ENCODE measurements around the gene INKA2. TPM values are rescaled to one million over a fixed set of nuclear protein-coding genes. Genes with fewer than 3 reads are reported as not detected.

Gene INKA2
- total RNA-seq, 1 donor from 2014 or later = 5.4 TPM

DNA sequence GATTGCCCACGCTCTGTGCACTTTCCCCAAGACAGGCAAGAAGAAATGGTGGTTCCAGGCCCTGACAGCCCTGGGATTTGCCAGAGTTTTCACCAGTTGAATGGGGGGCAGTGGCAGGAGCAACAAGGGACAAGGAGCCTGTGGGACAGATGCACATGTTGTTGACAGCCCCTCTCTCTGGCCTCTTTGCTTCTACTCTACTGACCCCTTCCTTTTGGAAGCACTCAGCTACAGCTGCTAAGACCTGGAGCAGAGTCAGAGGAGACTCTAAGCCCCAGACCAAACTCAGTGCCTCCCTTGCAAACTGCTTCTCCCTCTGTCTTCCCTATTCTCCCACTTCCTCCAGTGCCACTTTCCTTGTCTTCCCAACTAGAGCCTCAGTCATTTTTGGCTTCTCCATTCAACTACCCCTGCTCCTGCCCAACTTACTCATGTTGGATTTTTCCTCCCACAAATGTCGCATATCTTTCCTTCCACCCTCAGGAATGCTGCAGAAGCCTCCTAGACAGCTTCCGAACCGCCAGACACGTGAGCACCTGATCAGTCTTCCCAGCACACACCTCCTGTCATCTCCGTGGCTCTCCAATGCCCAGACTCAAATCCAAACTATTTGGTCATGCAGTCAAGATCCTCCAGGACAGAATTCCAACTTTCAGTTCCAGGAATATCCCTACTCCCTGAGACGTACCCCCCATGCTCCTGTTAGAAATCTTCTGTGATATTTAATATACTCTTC, 9.1 kb downstream of the INKA2 start:
- no peak for DNase-seq (ENCODE audit: low spot score)
- peaks cover 2% of the 10 kb centered on the region for H3K36me3 Mint-ChIP-seq (ENCODE audit: low read depth)
- no peaks in the 10 kb centered on the region for H3K9me3 Mint-ChIP-seq (ENCODE audit: low read depth)
- H3K4me3 Mint-ChIP-seq (ENCODE audit: unreplicated experiment) = no peak overlapping the region
- H3K27ac Mint-ChIP-seq (ENCODE audit: unreplicated experiment) = no peak overlapping the region
- TF ChIP-seq, protein P1, sequence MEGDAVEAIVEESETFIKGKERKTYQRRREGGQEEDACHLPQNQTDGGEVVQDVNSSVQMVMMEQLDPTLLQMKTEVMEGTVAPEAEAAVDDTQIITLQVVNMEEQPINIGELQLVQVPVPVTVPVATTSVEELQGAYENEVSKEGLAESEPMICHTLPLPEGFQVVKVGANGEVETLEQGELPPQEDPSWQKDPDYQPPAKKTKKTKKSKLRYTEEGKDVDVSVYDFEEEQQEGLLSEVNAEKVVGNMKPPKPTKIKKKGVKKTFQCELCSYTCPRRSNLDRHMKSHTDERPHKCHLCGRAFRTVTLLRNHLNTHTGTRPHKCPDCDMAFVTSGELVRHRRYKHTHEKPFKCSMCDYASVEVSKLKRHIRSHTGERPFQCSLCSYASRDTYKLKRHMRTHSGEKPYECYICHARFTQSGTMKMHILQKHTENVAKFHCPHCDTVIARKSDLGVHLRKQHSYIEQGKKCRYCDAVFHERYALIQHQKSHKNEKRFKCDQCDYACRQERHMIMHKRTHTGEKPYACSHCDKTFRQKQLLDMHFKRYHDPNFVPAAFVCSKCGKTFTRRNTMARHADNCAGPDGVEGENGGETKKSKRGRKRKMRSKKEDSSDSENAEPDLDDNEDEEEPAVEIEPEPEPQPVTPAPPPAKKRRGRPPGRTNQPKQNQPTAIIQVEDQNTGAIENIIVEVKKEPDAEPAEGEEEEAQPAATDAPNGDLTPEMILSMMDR (IDR thresholded peaks at IDR 0.05) = no peak
- no peaks in the 10 kb centered on the region for H3K27me3 Mint-ChIP-seq (ENCODE audit: low read depth)
- no peaks in the 10 kb centered on the region for H3K4me1 Mint-ChIP-seq (ENCODE audit: low read depth)

DNA sequence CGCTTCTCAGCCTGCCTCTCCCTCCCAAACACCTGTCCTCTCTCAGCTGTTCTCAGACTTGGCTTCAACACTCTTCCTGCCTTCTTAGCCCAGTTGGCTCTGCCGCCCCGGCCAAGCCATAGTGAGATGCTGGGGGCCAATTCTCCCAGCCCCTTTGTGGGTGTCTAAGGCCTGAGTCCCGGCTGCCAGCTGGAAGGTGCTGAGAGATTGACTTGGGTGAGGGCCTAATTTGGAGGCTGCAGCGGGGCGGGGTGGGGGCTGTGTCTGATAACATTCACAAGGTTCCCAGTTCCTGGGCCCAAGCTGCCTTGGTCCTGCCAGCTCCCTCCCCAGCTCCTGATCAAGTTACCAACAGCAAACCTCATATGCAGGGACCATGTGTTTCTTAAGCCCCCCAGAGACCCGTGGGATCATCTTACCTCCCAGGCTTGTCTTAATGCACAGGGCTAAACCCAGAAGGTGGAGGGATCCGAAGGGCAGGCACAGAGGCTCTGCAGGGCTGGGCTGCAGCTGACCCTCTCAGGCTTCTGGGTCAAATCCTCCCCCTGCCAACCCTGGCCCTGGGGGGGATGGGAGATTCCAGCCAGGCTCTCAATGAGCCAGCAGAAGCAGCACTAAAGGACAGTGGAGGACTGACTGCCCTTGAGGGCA, 9.8 kb downstream of the INKA2 start:
- Mint-ChIP-seq H3K36me3 (ENCODE audit: low read depth) (peaks cover 2% of the 10 kb centered on the region), H3K4me1 (ENCODE audit: low read depth) (no peaks in the 10 kb centered on the region), H3K27me3 (ENCODE audit: low read depth) (no peaks in the 10 kb centered on the region), H3K27ac (ENCODE audit: unreplicated experiment) (no peak overlapping the region), H3K9me3 (ENCODE audit: low read depth) (no peaks in the 10 kb centered on the region), H3K4me3 (ENCODE audit: unreplicated experiment) (no peak overlapping the region)
- no peak for DNase-seq (ENCODE audit: low spot score)
- TF ChIP-seq, protein P1 (IDR thresholded peaks at IDR 0.05) = no peak

DNA sequence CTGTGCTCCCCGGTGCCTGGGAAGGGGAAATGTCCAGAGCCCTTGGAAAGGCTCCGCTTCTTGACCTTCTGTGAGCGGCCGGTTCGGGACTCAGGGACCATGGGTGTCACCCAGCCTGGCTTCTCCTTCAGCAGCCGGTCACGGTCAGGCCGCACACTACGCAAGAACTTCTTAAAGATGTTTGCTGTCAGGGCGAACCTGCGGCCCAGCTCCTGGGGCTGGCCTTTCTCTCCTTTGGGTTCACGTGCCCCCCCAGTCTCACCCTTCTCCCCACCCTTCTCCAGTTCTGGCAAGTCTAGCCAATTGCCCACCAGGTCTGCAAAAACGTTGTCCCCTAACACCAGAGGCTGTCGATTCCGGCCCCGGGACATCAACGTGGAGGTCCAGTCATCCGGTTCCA, 12.1 kb downstream of the INKA2 start:
- TF ChIP-seq, protein P1 (IDR thresholded peaks at IDR 0.05) = no peak
- H3K27me3 Mint-ChIP-seq (ENCODE audit: low read depth) = no peaks in the 10 kb centered on the region
- H3K27ac Mint-ChIP-seq (ENCODE audit: unreplicated experiment) = no peak overlapping the region
- H3K4me3 Mint-ChIP-seq (ENCODE audit: unreplicated experiment) = no peak overlapping the region
- no peaks in the 10 kb centered on the region for H3K9me3 Mint-ChIP-seq (ENCODE audit: low read depth)
- peak; percentile 87 for DNase-seq (ENCODE audit: low spot score)
- peaks cover 2% of the 10 kb centered on the region for H3K36me3 Mint-ChIP-seq (ENCODE audit: low read depth)
- peaks cover 1% of the 10 kb centered on the region for H3K4me1 Mint-ChIP-seq (ENCODE audit: low read depth)

DNA sequence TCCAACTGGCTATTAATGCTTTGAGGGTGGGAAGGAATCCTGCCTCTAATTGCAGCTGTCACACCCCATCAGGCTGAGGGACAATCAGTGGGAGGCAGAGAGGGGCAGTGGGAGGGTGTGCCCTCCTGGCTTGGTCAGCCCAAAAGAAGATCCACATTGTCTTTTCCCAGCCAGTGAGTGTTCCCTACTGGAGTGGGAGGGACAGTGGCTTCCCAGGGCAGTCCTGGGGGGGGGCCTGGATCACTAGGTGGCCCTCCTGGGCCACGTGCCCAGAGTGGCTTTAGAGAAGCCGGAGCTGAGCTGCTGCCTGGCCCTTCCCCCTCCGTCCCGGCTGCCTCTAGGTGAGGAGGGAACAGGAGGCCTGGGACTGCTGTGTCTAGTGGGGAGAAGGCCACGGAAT, 14.0 kb downstream of the INKA2 start:
- no peak for DNase-seq (ENCODE audit: low spot score)
- TF ChIP-seq, protein P1 (IDR thresholded peaks at IDR 0.05) = no peak
- Mint-ChIP-seq H3K36me3 (ENCODE audit: low read depth) (peaks cover 2% of the 10 kb centered on the region), H3K4me1 (ENCODE audit: low read depth) (peaks cover 18% of the 10 kb centered on the region), H3K9me3 (ENCODE audit: low read depth) (no peaks in the 10 kb centered on the region), H3K27ac (ENCODE audit: unreplicated experiment) (no peak overlapping the region), H3K27me3 (ENCODE audit: low read depth) (no peaks in the 10 kb centered on the region), H3K4me3 (ENCODE audit: unreplicated experiment) (no peak overlapping the region)

DNA sequence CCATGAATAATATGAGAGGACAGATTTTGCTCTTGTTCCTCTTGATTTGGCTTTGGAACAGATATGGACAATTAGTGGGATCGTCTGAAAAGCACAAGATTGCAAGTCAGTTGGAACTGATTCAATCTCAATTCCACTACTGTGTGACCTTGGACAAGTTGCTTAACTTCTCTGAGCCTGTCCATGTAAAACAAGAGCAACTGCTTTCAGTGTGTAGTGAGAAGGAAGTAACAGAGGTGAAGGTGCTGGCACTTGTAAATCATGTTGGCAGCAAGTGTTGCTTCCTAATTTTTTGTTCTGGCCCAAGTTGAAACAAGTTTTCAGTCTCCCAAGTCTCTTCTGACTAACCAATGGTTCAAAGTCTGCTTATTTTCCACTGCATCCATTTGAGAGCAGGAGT, 15.3 kb downstream of the INKA2 start:
- Mint-ChIP-seq H3K36me3 (ENCODE audit: low read depth) (peaks cover 2% of the 10 kb centered on the region), H3K9me3 (ENCODE audit: low read depth) (no peaks in the 10 kb centered on the region), H3K27ac (ENCODE audit: unreplicated experiment) (no peak overlapping the region), H3K27me3 (ENCODE audit: low read depth) (no peaks in the 10 kb centered on the region), H3K4me1 (ENCODE audit: low read depth) (peaks cover 18% of the 10 kb centered on the region), H3K4me3 (ENCODE audit: unreplicated experiment) (no peak overlapping the region)
- no peak for DNase-seq (ENCODE audit: low spot score)
- TF ChIP-seq, protein P1 (IDR thresholded peaks at IDR 0.05) = no peak
